ENCODE measurements around the gene OR6S1.
"Not testable (repeated sequence)": the region's sequence is repeated elsewhere in the genome, so short reads cannot be mapped to it uniquely, and the experiment has no call there.

The OR6S1 gene

DNA sequence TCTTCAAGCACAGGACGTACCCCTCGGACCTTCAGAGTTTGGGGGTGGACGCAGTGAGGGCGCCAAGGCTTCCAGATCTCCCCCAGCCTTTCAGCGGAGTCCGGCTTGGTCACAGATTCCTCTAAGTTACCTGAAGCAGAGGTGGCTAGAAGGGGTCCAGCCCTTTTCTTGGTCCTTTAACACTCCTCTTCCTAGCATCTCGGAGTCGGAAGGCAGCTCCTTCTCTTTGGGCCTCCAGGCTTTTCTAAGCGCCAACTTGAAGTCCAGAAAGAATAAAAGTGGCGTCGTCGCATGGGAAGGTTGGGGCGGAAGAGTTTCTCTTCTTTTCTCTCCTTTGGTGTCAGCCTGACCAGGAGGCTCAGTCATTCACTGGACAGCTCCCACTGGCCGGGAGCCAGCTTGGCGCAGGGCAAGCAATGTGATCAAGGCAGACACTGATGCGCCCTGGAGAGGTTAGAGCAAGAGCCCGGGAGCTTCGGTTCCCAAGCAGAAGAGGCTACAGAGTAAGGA, 9.6 kb downstream of the OR6S1 start:
- DNase-seq (ENCODE audit: low read depth in 2 of 3, low spot score in 2 of 3): no peak

DNA sequence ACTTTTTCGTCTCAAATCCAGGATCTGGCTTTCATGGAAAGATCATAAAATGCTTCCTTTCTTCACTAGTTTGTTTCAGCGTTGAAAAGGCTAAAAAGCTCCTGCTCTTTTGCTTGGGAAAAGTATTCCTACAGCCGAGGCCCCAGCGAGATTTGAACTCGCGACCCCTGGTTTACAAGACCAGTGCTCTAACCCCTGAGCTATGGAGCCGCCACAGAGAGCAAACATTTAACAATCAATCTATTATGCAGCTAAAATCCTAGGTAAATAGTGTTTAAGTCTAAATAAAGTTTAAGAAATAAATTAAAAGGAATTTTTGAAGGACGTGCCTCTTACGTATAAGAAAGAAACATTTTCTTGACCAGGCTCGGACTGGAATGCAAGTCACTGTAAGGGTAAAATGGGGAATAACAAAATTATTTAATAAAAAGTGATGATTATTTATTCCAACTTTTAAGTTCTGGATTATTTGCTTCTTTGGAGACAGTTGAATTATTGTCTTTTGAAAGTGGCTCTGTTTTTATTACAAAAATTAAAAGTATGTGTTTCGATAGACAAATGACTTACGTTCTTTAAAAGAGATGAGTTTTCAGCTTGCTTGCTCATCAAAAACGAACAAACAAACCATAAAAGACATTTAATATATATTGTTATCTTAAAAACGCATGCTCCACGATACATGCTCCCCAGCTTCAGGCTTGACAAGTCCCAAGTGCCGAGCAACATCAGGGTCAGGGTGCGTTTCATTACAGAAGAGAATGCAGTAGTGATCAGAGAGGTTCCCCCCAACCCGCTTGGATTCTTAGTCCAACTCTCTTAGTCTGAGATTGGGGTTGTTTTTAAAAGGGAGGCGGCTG, 10.2 kb downstream of the OR6S1 start:
- peak in 1 of 3 experiments; percentile 55 for DNase-seq (ENCODE audit: low read depth in 2 of 3, low spot score in 2 of 3)

DNA sequence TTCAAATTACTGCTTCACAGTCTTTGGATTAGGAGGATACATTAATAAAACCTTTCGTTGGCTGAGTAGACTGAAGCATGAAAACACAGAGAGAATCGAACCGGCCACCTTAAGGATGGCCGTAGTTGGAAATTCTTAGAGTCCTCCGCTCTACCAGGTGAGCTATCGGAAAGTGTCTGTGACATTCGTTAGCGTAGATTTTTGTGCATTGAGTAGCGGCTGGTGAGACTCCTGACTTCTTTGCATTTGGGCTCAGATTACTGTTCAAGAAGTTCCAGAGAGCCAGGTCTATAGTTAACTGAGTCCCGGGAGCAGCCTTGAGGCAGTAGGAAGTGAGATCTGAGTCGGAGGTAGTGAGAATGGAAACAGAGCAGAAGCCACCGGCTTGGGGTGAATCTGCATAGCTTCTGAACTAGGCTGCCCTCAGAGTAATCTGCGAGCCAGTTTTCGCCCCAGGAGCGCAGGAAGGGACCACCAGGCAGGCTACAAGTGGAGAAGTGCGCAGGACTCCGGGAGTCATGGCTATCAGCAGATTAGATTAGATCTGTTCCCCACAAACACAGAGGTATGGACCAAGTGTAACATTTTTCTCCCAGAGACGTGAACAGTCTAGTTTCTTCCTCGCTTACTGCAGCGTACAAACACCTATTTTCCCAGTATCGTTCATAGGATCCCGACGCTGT, 11.0 kb downstream of the OR6S1 start:
- peak in 1 of 3 experiments; percentile 42 for DNase-seq (ENCODE audit: low read depth in 2 of 3, low spot score in 2 of 3)

DNA sequence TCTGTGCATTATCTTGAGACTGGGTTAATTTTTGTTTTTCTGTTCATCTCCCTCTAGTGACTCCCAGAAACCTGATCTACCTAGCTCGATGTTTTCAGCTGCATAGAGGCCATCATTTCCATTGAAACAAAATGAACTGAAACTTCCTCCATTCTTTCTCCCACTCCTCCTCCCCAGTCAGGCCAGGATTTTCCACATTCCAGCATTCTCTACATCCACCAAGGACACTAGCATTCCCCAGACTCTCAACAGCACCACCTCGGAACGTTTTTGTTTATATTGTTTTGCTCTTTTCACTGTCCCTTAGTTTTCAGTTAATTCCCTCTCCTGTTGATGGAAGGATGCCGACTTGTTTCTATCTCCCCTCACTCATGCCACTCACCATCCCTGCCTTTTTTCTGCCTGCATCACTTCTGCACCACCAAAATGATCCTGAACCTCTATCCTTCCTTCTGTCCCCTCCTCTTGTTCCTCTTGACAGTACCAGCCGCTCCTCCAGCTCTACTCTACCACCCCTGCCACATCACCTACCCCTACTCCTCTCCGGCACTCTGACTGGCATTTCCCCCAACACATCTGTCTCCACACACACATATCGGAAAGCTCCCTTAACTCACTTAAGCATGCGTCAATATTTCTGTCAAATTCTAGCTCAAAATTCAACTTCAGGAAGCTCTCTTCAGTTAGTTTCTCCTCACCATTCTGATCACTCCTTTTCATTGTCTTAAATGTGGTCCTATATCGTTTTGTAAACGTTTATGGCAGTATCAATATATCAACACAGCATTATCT, 13.2 kb downstream of the OR6S1 start:
- DNase-seq (ENCODE audit: low read depth in 2 of 3, low spot score in 2 of 3): no peak

DNA sequence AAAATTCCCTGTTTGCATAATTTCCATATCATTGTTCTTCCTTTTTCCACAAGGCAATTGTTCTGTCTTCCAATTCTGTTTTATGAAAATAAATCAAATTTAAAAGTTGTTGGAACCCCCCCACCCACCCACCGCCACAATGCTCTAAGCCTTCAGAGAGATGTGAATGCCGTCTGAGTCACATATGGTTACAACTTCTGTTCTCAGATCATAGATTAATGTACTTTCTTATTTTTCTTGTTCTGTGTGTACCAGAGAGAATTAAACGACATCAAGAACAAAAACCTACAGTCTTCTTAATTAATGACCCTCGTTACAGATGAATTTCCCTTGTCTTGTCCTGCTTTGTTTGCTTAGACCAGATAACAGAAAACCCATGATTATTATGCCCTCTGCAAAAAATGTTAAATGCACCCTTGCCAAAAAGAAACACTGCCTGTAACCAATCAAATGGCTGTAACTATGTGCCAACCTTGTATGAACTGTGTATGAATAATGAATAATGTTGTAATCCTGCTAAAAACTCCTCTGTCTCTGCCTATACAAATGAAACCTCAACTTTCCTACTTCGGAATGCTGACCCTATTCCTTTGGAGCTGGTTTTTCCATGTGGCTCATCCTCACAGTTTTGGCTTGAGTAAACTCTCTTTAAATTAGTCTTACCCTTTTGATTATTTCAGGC, 14.0 kb downstream of the OR6S1 start:
- DNase-seq (ENCODE audit: low read depth in 2 of 3, low spot score in 2 of 3): no peak

DNA sequence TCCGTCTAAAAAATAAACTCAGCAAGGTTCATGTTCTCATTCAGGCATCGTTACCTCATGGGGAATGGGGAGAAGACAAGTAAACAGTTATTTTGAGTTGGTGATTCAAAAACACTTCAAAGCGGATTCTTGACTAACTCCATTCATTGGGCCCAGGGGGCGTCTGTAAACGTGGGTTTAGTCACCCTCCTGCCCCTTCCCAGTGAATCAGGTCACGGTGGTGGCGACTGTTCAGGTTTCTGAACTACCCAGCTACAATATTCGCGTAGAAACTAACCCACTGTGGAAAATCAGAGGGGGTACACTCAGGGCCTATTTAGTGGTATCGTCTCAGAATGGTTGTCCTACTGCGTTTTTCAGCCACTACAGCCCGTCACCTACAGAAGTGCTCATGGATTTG, 15.2 kb downstream of the OR6S1 start:
- no peak for DNase-seq (ENCODE audit: low read depth in 2 of 3, low spot score in 2 of 3)

DNA sequence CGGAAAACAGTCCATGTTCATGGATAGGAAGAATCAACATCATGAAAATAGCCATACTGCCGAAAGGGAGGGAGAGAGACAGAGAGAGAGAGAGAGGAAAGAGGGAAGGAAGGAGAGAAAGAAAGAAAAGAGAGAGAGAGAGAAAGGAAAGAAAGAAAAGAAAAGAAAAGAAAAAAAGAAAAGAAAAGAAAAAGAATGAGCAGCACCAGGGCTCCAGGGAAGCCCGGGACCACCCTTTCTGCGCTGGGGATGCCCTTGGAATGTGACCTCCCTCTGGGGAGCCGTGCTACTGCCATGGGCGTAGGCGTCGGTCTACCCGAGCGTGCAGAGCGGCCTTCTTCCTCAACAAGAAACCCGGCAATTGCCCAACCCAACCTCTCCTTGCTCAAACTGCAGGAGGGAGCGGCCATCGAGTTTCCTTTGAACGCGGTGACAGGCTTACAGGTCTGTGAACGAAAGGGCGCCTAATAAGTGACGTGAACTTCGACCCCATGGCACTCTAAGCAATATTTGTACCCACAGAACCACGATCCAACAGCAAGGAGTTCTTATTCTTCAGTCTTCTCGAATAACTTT, 16.9 kb downstream of the OR6S1 start:
- DNase-seq (ENCODE audit: low read depth in 2 of 3, low spot score in 2 of 3): no peak

DNA sequence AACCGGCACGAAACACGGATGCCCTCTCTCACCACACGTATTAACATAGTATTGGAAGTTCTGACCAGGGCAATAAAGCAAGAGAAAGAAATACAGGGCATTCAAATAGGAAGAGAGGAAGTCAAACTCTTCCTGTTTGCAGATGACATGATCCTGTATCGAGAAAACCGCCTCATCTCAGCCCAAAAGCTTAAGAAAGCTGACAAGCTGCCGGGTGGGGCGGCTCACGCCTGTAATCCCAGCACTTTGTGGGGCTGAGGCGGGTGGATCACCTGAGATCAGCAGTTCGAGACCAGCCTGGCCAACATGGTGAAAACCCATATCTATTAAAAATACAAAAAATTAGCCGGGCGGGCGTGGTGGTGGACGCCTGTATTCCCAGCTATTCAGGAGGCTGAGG, 17.7 kb downstream of the OR6S1 start:
- no peak for DNase-seq (ENCODE audit: low read depth in 2 of 3, low spot score in 2 of 3)

DNA sequence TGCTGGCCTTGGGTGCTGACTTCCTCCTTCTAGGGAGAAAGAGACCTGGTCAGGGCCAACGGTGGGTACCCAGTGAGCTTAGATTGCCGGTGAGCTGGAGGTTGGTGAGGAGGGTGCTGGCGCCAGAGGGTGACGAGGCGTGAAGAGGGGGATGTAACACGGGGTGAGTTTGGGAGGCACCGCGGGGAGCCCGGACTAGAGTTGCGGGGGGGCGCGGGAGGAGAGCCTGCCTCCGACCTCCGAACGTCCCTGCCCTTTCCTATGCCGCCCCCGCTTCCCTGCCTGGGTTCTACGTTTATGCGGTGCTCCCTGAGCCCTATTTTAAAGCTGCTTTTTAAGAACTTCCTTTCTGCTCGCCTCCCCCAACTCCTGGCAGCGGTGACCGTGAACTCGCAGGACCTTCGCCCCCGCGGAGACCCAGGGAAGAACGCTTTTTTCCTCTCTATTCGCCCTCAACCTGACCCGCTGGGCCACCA, 18.6 kb downstream of the OR6S1 start:
- DNase-seq (ENCODE audit: low read depth in 2 of 3, low spot score in 2 of 3): no peak

DNA sequence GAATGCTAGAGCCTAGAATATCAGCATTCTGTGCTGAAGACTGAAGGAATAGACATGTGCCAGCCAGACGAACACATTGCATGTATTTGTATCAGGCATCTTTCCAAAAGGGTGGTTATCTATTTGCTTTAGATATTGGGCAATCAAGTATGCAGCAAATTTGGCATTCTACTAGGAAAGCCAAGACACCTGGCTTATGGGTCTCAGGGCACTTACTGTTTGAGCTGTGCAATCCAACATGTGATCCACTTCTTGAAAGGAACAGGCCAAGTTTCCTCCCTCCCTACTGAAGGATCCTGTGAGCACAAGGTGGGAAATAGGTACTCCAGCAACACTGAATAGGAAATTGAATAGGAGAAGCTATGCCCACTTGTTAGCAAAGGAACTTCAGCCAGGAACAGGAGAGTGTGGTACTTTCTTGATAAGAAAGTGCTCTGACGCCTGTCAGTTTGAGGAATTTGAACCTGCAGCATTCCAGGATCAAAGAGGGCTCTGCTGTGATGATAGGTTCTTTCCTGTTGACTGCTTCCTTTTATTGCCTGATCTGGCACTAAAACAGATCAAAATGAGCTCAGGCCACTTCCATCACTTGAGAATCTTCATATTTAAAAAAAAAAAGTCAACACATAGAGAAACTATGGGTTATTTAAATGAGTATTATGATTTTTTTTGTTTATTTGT, 20.6 kb downstream of the OR6S1 start:
- no peak for DNase-seq (ENCODE audit: low read depth in 2 of 3, low spot score in 2 of 3)

DNA sequence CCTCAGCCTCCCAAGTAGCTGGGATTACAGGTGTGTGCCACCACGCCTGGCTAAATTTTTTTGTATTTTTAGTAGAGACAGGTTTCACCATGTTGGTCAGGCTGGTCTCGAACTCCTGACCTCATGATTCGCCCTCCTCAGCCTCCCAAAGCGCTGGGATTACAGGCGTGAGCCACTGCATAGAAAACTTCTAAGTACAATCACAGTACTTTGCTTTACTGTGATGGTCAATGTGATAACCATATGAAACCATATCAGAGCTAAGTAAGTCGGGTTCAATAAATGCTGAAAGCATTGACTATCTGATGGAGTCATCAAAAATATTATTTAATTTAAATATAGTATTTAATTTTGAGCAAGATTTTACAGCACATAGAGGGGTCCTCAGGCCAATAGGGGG, 21.8 kb downstream of the OR6S1 start:
- DNase-seq (ENCODE audit: low read depth in 2 of 3, low spot score in 2 of 3): not testable (repeated sequence)

DNA sequence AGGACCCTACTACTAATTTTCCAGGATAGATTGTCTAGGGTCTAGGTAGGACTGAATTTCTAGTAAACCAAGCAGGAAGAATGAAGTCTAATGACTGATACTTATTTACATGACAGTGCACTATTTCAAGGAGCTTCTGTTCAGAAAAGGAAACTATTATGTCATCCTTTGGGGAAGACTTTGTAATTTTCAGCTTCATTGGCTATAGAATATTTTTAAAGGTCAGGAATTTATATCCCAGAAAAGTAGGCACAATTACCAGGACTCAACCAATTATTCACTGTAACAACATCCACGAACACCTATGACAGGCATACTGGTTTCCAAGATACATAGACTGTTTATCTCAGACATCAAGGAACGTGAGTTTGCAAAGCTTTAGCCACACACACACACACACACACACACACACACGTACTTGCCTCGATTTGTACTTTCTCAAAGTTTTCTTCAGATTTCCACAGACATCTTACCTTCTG, 23.2 kb downstream of the OR6S1 start:
- DNase-seq (ENCODE audit: low read depth in 2 of 3, low spot score in 2 of 3): no peak

DNA sequence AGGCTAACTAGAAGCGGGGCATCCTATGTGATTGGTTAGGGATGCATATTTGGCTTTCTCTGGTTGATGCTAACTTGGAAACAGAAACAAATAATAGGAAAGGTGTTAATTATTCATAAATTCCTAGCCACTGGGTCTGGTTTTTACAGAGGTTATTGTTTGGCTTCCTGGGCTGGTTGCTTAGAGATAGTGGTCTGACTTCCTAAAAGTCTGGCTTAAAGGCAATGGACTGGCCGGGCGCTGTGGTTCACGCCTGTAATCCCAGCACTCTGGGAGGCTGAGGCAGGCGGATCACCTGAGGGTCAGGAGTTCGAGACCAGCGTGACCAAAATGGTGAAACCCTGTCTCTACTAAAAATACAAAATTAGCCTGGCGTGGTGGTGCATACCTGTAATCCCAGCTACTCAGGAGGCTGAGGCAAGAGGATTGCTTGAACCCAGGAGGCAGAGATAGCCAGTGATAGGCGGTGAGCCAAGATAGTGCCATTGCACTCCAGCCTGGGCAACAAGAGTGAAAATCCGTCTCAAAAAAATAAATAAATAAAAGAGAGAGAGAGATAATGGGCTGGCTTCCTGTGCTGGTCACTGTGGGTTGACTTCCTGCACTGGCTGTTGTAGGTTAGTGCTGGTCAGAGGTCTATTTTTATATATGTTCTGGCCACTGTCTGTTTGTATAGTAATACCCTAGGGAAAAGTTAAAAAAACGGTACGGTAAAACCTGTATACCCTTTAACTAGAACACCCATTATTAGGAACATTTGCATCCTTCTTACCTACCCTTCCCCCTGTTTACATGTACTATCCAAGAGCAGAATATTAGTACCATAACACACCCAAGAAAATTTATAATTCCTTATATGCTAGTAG, 24.1 kb downstream of the OR6S1 start:
- no peak for DNase-seq (ENCODE audit: low read depth in 2 of 3, low spot score in 2 of 3)

DNA sequence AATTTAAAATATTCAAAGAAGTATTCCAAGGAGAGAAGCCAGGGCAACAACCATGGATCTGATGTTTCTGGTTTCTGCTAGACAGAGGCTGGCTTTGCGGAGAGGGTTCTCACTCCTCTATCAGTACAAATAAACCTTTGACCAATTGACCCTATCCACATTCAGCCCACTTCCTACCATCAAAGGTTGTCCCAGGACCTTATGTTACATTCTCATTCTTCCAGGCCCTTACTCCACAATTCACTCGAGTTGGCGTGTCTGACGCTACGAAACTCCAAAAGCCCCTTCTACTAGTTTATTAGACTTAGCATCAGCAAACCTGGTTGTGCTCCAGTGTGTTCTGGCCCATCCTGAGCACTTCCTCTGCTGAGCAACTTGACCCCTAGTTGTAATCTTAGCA, 25.5 kb downstream of the OR6S1 start:
- no peak for DNase-seq (ENCODE audit: low read depth in 2 of 3, low spot score in 2 of 3)

DNA sequence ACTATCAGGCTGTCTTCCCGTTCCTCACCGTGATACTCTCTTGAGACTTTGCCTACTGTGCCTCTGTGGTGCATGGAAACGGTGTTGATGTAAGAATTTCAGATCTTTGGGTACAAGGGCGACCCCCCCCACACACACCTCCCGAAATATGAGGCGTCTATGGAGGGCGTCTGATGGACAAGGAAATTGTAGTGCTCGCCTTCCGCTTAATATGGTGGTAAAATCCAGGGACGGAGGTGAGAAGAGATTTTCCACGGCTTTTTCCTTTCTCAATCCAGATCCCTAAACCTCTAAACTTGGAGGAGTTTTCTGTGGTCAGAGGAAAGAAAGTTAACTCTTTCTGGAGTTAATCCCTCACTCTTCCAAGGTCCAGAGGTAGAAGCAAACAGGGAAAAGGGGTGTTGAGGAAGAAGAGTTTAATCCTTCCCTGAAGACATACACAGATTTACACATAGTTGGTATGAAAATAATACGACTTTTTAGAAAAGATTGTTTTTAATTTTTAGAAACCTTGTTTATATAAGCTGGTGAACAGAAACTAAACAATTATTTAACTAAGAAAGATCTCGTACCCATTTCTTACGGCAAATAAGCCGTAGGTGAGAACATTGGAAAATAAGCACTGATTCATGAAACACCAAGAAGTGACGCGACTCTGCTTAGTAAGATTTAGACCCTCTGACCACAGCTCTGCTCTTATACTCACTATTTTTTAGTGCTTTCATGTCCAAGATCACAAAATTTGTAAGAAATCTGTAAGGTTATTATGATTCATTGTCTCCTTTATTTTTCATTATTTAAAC, 27.3 kb downstream of the OR6S1 start:
- no peak for DNase-seq (ENCODE audit: low read depth in 2 of 3, low spot score in 2 of 3)

DNA sequence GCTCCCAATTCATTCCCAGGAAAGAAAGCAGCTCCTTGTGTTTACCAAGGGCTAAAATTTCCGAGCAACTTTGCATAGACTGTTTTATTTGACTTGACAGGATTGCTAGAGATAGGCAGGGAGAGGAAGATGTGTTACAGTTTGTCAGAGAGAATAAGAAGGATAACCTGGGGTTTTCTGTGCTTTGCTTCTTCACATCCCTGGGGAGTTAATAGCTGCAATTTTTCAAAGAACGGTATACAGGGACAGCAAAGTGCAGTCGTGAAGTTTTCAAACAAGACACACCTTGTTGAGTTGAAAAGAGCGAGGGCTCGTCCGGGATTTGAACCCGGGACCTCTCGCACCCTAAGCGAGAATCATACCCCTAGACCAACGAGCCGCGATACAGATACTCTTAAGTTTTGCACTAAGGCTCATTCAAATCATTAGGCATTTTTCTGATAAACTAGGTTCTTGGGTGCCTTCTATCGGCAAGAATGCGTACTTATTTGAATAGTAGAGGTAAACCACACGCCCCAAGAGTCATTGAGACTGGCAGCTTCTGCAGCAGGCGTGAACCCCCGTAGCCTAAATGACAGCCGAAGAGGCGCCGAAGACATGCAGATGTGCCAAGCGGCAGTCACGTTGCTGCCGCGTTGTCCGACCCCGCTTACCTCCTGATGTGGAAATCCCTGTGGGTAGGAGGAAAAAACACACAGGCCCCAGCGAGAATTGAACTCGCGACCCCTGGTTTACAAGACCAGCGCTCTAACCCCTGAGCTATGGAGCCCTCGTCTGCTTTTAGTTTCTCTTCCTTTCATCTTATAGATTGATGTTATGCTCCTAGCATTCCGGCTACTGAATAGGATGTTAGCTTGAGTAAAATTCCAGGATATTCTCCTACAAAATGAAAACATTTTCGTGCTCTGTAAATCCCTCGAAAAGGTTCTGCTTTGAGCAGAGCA, 28.1 kb downstream of the OR6S1 start:
- DNase-seq (ENCODE audit: low read depth in 2 of 3, low spot score in 2 of 3): peak; percentile 71 to 83 (median 76)

DNA sequence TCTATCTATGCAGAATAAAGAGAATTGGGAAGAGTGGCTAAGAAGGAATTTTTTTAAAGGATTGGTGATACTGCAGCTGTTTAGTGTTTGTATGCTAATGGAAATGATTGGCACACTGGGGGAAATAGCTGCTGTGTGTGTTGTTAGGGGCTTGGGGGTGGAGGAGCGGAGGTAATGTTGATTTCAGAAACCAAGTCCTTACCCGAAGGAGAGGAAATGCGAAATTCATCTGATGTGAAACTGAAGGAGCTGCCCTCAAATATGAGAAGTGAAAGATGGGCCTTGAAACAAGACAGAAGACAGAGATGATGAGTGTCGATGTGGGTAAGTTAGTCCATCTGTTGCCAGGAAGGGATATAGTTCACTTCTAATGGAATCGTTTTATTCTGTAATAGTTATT, 29.1 kb downstream of the OR6S1 start:
- DNase-seq (ENCODE audit: low read depth in 2 of 3, low spot score in 2 of 3): no peak
